DMS114 treated with DMSO at 0.1 percent for 48 hours (cell line): ENCODE results near the gene ZFTA.
"Not testable (repeated sequence)": the region's sequence is repeated elsewhere in the genome, so short reads cannot be mapped to it uniquely, and the experiment has no call there.

Source experiments
- DNase-seq: peaks from one replicate; lab custom pipeline; 2025; ENCODE audit not compliant: unreplicated experiment; lab: John Stamatoyannopoulos, UW

Gene ZFTA

DNA sequence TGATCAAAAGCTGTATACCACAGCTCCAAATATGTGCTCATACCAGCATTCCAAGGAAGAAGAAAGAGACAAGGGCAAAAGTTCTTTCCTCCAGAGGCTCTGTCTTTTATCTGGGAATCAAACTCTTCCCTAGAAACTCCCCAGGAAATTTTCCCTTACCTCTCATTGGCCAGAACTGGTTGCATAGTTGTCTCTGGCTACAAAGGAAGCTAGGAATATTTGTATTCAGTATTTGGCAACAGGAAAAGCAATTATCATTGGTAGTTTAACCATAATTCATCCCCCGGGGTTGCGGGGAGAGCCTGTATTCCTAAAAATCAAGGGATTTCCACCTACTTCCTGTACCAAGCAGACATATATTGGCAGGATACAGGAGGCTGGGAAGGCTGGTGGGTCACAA lies 10.5 kb upstream of the ZFTA start:
- no peak for DNase-seq

DNA sequence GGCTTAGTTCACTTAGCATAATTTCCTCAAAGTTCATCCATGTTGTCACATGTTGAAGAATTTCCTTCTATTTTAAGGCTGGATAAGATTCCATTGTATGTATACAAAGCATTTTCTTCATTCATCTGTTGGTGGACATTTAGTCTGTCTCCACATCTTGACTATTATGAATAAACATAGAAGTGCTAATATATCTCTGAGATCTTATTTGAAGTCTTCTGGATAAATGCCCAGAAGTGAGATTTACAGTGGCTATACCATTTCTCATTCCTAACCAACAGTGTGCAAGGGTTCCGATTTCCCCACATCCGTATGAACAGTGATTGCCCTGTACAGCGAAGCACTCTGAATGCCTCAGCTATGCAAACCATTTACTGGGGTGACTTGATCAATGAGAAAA lies 6.6 kb upstream of the ZFTA start:
- no peak for DNase-seq

DNA sequence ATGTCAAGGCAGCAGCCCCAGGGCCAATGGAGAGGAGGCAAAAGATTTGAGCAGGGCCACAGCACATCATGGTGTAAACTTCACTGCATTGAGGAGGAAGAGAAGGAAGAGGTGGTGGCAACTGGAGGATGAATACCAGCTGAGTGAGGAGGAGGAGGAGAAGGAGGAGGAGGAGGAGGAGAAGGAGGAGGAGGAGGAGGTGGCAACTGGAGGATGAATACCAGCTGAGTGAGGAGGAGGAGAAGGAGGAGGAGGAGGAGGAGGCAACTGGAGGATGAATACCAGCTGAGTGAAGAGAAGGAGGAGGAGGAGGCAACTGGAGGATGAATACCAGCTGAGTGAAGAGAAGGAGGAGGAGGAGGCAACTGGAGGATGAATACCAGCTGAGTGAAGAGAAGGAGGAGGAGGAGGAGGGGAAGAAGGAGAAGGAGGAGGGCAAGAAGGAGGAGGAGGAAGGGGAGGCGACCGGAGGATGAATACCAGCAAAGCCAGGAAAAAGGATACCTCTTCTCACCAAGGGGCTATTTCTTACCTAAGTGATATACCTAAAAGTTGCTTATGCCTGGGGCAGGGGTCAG lies 3.3 kb upstream of the ZFTA start:
- not testable (repeated sequence) for DNase-seq

DNA sequence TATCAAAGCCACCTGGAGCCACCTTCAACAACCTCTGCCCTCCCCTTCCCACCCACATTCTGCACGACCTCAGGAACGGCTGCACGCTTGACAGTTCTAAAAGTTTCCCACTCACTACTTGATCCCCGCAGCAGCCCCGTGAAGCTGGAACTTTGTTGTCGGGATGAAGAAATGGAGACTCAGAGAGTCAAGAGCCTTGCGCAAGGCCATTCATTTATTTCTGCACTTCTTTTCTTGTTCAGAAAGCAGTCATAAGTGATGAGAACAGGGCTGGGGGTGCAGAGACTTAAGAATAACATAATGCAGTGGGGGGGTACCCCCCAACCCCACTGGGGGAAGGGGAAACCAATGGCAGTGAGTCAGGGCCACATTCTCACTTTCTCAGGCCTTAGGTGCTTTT lies 2.2 kb upstream of the ZFTA start:
- no peak for DNase-seq

DNA sequence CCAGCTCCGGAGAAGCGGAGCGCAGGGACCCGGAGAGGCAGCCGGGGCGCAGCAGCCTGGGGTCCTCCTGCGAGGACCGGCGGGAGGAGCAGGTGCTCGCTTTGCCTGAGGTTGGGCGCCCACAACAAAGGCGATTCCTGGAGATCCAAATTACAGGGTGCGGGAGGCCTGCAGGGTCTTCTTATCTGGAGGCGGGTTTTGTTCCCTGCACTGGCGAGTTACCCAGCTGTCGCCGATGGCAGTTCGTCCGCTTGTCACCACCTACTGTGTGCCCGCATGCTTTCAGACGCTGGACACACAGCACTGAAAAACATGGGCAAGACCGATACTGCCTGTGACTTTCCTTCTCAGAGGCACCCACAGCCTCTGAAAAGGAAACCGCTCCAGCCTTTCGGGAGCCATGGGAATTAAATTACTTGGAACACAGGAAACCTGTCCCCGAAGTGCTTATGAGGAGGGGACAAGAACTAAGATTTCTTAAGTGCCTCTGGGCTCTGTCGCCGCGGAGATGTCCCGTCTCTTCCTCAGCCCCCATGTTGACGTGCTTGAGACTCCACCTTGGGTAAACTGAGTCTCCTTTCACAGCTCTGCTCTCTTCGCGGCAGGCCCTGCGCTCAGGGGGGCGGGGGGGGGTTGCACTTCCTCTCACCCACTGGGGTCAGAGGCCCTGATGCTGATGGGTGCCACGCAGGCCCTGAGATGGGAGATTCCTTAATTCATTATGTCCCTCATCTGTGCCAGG lies 1.3 kb upstream of the ZFTA start:
- no peak for DNase-seq

DNA sequence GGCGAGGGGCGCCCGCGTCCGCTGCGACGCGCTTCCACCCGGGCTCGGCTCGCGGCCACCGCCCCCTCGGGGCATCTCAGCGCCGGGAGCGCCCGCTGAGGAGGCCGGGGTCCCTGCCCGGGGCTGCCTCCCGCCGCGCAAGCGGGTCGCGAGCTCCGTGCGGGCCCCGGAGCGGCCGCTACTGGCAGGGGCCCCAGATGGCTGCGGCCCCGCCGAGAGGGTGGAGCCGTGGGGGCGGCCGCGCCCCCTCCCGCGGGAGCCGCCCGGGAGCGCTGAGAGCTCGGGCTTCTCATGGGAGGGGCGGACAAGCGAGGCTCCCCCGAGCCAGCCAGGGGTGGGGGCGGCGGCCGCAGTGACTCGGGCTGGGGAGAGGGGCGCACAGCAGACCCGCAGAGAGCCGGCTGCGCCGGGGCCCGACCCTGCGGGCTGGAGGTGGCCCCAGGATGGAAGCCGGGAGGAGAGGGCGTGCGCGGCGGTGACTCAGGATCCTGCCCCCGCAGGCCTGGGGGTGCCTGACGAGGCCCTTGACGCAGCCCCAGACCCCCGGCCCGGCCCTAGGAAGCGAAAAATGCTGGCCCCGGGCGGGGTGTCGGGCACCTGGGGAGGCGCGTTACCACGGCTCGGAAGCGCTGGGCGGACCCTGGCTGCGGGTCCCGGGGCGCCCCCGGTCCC lies 603 bp upstream of the ZFTA start:
- no peak for DNase-seq

DNA sequence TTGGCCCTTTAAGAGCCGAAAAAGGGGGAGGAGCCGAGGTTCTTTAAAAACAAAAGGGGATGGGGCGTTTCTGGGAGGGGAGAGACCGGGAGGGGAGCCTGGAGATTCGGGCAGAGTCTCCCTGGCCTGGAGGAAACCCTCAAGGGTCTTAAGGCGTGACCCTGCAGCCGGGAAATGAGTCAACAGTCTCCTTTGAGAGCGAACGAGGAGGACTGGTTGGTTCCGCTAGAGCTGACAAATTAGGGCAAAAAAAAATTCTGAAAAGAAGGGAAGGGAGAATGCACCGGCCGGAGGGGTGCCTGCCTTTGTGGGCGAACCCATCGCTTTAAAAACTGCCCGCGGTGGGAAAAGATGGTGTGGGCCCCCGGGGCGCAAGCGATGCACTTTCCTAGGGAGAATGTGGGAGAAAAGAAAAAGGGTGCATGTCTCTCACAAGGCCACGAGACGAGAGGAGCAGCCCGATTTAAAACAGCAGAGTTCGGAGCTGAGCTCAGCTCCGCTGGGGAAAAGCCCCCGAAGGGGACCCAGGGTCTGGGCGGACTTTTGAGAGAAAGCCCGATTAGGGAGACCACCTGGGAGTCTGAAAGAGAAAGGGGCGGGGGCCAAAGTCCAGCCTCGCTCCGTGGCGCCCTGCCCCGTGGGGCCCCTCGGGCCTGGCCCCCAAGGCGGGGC lies 874 bp downstream of the ZFTA start:
- DNase-seq = peak; percentile 79

DNA sequence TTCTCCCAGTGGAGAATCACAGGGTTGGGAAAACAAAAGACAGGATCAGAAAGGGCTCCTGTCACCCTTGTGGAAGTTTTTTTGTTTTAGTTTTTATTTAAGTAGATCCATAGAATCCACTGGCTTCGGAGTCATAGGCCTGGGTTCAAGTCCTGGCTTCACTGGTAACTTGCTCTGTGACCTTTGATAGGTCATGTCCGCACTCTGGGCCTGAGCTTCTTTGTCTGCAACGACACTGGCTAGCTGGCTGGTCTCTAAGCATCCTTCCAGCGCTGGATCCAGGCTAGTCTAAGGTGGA lies 1.4 kb downstream of the ZFTA start:
- no peak for DNase-seq

DNA sequence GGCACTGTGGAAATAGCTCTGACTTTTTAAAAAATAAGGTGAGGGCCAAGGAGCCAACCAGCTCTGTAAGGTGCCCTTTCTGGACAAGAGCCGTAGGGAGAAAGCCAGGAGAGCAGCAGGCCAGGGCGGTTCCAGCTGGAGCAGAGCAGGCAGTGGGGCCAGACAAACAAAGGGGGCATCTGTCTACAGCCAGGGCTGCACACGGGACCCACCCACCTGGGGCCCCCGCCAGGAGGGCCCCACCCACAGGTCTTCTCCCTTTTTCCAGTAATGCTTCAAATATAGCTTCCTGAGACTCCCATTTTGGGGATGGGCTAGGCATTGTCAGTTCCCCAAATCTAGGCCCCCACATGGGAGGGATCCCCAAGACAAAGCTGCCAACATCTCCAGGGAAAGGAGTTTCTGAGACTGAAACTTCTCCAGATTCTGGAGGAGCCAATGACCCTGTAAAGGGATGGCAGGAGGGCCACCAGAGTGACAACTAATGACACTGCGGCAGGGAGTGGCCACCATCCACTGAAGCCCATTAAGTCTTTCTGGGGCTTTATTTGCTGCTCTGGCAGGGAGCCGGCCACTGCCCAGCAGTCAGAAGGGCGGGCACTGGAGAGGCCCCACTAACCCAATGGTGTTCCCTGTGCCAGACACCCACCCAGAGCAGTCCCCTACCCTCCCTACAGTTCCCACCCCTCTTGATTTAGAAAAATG lies 1.9 kb downstream of the ZFTA start:
- no peak for DNase-seq

DNA sequence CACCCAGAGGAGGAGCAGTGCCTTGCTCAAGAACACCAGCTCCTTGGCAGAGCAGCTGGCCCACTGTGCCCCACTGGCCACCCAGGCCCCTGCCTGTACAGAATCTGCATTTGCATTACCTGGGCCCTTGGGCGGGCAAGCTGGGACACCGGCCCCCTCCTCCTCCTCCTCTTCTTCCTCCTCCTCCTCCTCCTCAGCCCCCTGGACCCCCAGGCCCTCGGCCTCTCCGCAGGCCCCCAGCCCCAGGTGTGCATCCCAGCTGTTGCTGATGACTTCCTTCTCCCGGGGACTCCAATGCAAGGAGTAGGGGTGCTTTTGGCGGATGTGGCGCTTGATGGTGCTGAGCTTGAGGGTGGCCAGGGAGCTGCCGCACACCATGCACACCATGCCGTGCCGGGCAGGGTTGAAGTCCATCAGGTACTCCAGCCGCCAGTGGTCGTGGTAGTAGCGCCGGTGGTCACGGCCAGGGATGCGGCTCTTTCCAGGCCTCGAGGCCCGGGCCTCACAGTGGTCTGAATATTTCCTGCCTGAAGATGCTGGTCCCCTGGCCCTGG lies 2.8 kb downstream of the ZFTA start:
- no peak for DNase-seq

DNA sequence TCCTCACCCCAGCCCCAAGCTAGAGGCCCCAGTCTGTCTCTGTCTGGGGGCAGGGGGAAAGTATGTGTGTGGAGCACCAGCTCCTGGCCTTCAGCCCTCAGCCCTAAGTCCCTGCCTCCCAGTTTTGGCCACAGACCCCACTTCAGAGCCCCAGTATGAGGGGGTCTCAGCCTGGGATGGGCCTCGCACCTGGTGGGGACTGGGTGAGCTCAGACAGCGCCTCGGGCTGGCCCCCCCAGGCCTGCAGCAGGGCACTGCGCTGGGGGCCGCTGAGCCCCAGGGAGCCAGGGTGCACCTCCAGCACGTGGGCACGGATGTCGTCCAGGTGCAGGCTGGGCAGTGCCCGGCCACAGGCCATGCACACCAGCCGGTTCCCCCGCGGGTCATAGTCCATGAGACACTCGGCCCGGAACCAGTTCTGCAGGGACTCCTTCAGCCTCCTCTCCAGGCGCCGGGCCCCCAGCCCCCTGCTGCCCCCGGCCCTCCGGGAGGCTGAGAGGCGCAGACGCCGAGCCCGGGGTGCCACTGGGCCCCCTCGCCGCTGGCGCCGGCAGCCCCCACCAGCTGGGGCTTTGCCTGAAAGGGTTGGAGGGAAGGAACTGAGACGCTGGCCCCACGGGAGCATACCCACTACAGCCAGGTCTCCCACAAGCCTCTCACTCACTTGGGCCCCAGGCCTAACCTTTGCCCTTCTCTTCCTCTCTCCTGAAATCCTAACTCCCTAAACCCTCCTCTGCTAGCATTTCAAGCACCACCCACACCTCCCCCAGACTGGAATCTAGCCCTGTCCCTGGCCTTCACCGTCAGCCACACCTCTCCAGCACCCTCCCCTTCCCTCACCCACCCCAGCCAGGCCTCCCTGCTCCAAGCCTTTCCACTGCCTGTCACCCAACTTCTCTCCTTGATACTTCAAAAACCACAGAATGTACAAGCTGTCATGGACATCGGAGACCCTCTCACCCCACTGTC lies 3.6 kb downstream of the ZFTA start:
- no peak for DNase-seq

DNA sequence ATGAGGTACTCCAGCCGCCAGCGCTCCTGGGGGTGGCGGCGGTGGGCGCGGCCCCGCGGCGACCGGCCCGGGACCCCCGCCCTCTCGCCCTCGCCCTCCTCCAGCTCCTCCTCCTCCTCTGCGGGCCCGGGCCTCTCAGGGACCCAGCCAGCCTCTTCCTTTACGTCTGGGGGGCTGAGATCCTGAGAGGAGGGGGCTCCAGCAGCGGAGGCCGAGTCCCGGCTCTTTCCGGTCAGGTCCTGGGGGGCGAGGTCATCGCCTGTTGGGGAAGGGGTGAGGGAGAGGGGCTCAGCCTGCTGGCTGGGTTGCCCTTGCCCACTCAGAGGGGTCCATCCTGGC lies 4.3 kb downstream of the ZFTA start:
- no peak for DNase-seq

DNA sequence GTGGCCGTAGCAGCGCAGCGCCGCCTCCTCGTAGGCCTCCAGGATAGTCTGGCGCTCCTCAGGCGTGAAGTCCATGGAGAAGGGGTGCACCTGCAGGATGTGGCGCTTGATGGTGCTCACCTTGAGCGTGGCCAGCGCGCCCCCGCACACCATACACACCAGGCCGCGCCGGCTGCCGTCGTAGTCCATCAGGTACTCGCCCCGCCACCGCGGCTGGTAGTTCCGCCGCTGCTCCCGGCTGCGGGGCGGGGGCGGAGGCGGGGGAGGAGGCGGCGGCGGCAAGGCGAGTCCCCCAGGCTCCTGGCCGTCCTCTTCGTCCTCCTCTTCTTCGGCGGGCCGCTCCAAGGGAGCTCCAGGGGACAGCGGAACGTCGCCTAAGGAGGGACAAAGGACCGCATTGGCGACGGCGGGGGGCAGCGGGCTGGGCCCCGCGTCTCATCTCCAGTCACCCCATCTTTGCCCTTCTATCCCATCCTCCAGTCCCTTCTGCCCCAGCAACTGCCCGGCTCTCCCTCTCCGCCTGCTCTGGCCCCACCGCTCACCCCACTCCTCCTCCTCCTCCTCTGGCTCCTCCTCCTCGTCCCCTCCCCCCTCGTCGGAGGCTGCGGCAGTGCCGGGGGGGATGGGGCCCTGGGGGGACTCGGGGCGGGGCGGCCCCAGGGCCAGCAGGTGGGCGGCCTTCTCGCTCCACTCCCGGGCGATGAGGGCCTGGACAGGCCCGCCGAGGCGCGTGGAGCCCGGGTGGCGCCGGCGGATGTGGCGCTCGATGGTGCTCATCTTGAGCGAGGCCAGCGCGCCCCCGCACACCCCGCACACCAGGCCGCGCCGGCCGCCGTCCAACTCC lies 4.9 kb downstream of the ZFTA start:
- no peak for DNase-seq

DNA sequence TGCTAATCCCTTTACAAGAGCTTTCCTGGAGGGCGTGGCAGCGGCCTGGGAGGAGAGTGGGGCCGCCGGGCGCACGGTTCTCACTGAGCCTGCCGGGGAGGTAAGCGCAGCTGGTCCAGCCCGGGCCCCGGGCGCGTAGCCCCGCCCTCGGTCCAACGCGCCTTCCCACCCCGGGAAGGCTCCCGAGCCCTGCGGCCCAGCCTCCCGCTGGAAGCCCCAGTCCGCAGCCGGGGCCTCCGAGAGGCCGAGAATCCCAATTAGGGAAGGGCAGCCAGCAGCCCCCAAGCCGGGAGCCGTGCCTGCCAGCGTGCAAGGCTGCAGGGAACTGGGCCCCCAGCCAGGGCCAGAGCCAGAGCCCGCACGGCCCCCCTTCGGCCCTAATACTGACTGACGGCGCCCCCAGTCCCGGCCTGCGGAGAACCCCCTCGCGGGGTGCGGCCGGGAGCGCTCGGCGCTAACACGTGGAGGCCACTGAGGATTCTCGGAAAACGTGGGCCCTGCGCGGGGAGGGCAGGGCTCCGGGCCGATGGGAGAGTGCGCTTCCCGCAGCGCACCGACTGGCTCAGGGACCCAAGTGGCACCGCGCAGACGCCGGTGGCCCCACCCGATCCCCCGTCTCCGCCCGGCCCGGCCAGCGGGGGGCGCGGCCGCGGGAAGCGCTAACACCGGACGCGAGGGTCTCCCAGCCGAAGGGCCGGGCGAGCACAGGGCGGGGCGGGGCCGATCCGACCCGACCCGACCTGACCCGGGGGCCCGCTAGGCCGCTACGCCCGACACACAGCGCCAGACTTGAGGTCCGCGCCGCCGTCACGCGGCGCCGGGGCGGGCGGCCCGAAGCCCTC lies 5.7 kb downstream of the ZFTA start:
- no peak for DNase-seq

DNA sequence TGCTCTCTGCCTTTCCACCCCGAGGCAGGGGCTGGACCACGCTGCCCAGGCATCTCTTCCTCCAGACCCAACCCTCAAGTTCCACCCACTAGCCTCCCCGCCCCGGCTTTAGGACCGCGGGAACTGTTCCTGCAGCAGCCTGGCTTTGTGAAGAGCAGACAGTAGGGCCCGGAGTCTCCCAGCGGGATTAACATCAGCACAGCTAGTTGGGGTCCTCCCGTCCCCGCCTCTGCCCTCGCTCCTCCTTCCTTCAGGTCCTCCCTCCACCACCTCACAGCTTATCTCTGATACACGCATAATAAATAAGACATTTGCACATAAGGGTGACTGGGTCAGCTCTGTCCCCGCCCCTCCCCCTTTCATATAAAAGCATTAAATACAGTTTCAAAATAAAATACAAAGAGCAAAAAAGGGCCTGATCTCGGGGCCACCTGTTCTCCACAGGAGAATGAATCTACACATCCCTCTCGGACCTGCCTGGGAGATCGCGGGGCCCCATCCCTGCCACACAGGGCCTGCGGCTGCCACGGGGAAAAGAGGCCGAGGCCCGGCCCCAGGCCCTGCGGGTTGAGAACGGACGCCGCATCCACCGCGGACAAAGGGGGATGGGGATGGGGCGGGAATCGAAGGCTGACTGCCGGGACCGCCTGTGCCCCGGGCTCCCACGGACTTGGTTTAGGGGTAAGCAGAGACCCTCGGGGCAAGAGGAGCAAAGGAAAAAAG lies 6.5 kb downstream of the ZFTA start:
- DNase-seq = no peak

DNA sequence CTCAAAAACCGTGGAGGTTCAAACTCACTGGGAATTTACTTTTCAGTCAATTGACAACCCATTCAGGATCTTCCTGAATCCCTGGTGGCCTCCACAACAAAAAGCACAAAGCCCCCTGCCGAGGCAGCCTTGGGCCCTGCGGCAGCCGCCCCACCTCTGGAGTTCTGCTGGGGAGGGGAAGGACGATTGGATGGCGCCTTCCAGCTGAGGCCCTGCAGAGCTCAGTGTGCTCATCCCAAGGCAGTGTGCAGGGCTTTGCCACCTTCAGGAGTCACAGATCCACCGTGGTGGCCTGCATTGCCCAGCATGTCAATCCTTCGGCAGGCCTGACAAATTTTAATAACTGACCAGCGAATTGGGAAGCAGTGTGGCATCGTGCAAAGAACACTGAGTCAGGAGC lies 7.4 kb downstream of the ZFTA start:
- no peak for DNase-seq

DNA sequence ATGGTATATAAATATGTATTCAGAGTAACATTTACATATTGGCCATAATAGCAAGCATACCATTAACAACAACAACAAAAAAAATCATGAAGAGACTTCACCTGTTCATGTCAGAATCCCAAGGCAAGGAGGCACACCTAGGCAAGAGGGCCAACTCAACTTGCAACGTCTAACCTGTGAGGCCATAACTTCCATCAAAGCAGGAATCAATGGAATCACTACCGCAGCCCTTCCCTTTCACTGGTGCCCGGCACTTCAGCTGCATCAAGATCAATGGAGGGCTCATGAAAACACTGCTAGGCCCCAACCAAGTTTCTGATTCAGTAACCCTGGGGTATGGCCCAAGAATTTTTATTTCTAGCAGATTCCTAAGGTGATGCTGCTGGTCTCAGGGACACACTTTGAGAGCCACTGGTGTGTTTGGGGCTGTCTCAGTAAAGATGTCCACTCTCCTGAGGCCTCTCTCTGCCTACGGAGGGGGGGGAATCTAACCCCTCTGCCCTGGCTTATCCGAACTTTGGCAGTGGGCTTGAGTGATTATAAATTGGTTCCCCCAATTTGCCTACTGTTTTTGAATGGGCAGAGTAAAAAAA lies 8.0 kb downstream of the ZFTA start:
- no peak for DNase-seq
